Stimulated activated CD4-positive, alpha-beta T cell treated with anti-CD3 and anti-CD28 coated beads, Interleukin-1b, Interleukin-23, amount 100 ng/mL, for 48 hours (primary cell): Measurements from ENCODE around the gene LIPC.

ENCODE experiments used
- DNase-seq: peaks from one replicate; pipeline ENCODE4 v3.0.0-alpha.2; 2020

Gene LIPC

DNA sequence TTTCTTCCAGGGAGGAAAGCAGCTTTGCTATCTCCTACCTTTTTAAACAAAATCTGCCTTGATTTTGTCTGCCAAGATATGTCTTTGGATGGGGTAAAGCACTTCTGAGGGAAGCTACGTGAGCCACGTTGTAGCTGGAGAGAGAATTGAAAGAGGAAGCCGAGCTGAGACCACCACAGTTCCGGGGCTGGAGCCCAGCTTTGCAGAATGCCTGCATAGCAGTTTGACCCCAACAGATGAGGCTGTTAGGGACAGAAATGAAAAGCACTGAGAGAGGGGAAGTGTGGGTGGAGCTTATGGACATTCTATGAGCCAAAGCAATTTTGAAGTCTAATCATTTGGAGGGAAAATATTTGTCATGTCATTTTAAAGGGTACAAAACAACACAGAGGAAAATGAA is 45.4 kb downstream of the LIPC start:
- no peak for DNase-seq

DNA sequence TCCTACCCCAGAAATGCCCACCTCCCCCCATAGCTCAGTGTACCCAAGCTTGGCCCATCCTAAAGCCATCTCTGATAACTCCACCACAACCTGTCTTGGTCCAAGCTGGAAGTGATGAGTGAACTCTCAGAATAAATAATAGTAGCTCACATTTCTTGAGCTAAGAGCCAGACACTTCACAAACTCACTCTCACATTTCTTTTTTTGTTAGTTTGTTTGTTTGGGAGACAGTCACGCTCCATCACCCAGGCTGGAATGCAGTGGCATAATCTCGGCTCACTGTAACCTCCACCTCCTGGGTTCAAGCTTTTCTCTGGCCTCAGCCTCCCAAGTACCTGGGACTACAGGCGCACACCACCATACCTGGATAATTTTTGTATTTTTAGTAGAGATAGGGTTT is 46.2 kb downstream of the LIPC start:
- no peak for DNase-seq

DNA sequence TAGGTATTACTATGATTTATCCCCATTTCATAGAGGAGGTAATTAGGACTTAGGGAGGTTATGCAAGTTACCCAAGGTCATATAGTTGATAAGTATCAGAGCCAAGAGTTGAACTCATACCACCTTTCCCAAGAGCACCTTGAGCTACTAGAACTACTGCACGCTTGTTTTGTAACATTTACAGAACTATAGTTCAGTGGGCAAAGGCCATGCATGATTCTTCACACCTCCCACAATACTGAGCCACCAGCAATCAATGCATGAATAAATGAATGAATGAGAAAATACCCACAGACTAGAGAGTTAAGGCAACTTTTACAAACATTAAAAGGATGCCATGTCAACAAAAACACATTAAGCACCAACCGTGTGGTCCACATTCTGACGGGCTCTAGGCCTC is 46.8 kb downstream of the LIPC start:
- DNase-seq = no peak

- no peak for DNase-seq
Observed at GRCh38 chr15:58479941-58480340, 48.1 kb downstream of the LIPC start.

GRCh38 chr15:58483376-58483775 is 51.6 kb downstream of the LIPC start:
- no peak for DNase-seq

- DNase-seq = no peak
Observed at GRCh38 chr15:58484791-58485600, 53.2 kb downstream of the LIPC start.

- no peak for DNase-seq
Observed at GRCh38 chr15:58486062-58486461, 54.3 kb downstream of the LIPC start.

DNA sequence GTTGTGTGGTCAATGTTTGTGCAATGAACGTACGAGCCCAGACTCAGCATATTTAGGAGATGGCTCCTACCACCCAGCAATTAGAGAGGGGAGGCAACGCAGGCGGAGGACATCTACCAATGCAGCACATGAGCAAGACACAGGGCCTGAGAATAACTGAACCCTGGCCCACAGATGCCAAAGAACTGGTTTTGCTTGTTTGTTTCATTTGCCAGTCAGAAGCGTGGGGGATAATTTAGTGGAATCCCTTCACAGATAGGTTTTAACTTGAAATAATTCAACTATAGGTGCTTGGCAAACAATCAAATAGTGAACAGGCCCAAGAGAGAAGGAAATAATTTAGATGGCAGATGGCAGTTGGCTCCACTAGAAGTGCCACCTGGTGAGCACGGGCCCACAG is 54.8 kb downstream of the LIPC start:
- no peak for DNase-seq

DNA sequence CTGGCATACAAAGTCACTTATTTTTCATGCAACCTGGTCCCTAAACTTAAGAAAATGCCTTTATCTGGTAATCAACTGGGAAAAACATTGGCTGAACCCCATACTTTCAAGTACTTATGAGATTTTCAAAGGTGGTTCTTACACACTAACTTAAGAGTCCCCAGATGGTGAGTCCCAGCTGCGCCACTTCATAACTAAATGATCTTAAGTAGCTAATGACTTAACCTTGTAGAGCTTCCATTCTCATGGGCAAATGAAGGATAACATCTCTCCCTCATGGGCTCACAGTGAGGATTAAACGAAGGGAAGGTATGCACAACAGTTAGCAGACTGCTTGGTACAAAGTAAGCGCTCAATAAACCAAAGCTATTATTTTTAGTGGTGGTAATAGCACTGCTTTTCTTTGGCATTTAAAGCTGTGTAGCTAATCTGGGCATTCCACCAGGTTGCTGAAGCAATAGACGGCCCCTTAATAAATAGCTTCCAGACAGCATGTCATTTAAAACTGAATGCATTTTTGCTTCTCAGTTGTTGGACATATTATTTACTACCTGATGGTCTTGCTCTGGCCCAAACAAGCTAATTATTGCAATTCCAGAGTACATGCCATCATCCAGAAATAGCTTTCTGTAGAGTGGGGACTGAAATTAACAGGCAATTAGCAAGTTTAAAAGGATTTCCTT is 55.4 kb downstream of the LIPC start:
- DNase-seq = no peak

DNA sequence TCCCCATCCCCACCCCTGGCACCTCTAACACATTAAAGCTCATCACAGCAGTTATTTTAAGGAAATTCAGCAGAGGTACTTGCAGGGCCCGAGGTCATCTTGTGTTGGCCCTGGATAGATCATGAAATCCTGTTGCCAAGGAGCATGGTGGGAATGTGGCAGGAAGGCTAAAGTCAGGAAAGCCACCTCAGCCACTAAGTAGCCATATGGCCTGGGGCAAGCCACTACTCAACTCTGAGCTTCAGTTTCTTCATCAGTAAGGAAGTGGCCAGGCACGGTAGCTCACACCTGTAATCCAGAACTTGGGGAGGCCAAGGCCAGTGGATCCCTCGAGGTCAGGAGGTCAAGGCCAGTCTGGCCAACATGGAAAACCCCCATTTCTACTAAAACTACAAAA is 55.9 kb downstream of the LIPC start:
- no peak for DNase-seq

DNA sequence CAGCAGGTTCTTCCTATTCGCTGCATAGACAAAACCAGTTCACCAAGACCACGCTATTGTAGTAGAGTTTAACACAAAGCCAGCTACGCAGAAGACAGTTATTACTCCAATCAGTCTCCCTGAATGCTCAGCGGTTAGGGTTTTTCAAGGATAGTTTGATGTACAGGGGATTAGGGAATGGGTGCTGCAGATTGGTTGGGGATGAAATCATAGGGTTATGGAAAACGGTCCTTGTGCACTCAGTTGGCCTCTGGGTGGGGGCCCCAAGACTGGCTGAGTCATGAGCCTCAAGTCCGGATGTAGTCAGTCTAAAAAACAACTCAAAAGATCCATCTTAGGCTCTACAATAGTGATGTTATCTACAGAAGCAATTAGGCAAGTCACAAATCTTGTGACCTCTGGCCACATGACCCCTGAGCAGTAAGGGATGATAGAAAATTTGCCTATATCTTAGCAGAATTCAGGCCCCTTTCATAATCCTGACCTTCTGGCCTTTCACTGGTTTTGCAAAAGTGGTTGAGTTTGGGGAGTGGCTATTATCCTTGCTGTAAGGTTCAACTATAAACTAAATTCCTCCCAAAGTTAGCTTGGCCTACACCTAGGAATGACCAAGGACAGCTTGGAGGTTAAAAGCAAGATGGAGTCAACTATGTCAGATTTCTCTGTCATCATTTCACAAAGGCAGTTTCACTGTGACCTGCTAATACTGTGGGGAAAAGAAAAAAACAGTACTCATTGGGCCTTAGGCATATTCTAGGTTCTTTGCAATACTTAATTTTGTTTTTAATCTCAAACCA is 57.7 kb downstream of the LIPC start:
- DNase-seq = no peak

DNA sequence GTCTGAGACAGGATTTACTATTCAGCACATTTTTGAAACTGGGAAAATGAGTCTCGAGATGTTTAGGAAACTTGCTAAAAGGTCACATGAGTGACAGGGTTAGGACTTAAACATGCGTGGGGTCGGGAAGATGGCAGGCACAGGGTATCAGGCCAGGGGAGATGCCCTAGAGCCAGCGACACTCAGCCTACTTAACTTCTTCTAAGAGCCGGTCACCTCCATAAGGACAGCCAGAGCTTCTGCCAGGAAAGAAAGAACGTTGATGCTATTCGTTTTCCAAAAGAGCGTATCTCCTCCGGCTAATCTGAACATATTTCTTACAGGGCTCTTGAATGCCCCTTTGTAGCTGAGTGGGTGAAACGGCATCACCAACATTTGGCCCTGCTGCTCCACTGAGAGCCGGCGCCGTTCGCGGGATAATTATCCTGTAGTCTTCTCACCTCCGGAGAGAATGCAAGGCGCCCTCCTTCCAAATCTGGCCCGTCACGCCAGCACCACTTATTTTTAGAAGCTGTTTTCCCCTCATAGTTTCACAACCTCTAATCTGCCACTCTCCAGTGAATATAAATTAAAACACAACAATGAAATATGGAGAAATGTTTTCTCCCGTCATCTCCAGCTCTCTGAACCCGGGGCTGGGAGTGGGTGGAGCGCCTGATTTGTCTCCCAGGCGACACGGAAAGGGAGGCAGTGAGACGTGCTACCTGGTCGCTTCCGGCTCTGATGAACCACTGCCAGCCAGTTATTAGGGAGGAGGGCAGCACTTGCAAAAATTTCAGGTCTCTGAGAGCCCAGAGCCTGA is 58.5 kb downstream of the LIPC start:
- DNase-seq = no peak

GRCh38 chr15:58490888-58491473 is 59.2 kb downstream of the LIPC start:
- no peak for DNase-seq

- DNase-seq = no peak
Observed at GRCh38 chr15:58491499-58492202, 59.9 kb downstream of the LIPC start.

- no peak for DNase-seq
Observed at GRCh38 chr15:58492661-58493397, 61.0 kb downstream of the LIPC start.

DNA sequence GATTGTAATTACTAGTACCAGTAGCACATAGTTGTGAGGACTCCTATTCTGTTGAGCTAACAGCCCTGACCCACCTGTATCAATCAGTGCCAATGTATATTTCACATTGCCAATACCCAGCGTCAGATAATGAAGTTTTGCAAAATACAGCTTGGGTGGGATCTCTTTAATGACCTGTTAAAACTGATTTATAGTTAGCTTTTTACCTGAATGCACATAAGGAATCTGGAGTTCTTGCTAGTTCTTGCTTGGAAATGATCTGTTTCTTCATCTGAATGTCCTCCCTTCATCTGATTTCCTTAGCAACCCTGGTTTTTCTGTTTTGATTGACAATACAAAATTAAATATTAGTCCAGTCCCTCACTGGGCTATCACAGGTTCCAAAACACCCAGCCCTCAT is 62.8 kb downstream of the LIPC start:
- no peak for DNase-seq

DNA sequence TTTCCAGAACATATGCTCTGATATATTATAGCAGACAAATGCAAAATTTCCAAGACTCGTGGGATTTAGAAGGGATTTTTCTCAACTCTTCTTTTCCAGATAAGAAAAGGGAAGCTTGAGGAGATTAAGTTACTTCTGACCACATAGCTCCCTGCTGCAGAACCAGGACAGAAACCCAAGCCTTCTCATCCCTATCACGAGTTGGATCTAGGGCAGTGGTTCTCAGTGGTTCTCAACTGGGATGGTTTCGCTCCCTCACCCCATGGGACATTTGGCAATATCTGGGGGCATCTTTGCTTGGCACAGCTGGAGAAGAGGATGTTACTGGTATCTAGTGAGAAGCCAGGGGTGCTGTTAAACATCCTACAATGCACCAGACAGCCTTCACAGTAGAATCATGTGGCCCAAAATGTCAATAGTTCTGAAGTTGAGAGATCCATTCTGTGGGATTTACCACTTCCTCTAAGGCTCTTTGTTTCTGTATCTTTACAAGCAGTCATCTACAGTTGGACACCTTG is 64.2 kb downstream of the LIPC start:
- no peak for DNase-seq

GRCh38 chr15:58497046-58497785 is 65.4 kb downstream of the LIPC start:
- no peak for DNase-seq

DNA sequence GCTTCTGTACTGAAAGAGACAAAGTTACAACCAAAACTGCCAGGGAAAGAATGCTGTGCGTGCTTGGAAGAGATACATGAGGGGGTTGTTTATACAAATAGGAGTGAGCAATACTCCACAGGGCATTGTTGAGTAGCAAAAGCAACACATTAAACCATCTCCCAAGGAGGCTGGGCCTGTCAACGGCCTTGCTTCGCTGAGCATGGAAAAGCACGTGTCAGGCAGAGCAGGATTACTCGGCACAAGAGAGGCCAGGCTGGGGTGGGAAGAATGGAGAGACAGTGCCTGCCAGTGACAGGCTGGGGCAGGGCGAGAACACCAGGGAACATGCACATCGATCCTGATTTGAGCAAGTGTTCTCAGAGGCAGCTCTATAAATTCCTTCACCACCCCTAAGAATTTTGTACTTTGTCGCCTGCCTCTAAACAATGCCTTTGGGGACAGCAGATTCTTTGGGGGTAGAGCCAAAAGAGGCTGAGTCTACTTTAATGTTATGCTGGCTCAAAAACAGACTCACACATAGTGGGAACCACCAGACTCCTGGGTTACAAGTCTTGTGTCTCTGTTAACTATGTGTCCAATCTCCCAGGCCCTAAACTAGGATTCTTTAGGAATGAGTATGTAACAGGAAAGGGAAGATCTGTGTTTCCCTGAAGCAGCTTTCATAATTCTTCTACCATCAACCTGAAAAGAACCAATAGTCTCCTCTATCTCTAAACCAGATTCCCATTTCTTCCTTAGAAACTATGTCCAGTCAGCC is 67.2 kb downstream of the LIPC start:
- no peak for DNase-seq
